ENCODE data around the gene MICU1.
"Not testable (repeated sequence)": the region's sequence is repeated elsewhere in the genome, so short reads cannot be mapped to it uniquely, and the experiment has no call there.

Gene MICU1

GRCh38 chr10:72328045-72328828 is 297.6 kb downstream of the MICU1 start:
- no peak for DNase-seq (ENCODE audit: low read depth in 3 of 3)

- DNase-seq (ENCODE audit: low read depth in 3 of 3), result not testable (repeated sequence)
These were observed 298.9 kb downstream of the MICU1 start for GRCh38 chr10:72326665-72327603.

- DNase-seq (ENCODE audit: low read depth in 3 of 3), result not testable (repeated sequence)
These were observed 300.4 kb downstream of the MICU1 start for GRCh38 chr10:72325243-72326175.

GRCh38 chr10:72323771-72324191 is 302.1 kb downstream of the MICU1 start:
- no peak for DNase-seq (ENCODE audit: low read depth in 3 of 3)

- no peak for DNase-seq (ENCODE audit: low read depth in 3 of 3)
These were observed 302.6 kb downstream of the MICU1 start for GRCh38 chr10:72323108-72323749.

- DNase-seq (ENCODE audit: low read depth in 3 of 3), result peak in 2 of 3 experiments; percentile 55 to 57
These were observed 303.4 kb downstream of the MICU1 start for GRCh38 chr10:72322280-72323058.

GRCh38 chr10:72322030-72322279 is 303.9 kb downstream of the MICU1 start:
- DNase-seq (ENCODE audit: low read depth in 3 of 3), result no peak

GRCh38 chr10:72321248-72322029 is 304.4 kb downstream of the MICU1 start:
- no peak for DNase-seq (ENCODE audit: low read depth in 3 of 3)

GRCh38 chr10:72320676-72321247 is 305.1 kb downstream of the MICU1 start:
- peak in 2 of 3 experiments; percentile 52 to 53 for DNase-seq (ENCODE audit: low read depth in 3 of 3)

GRCh38 chr10:72319416-72320254 is 306.2 kb downstream of the MICU1 start:
- peak; percentile 75 to 80 (median 79) for DNase-seq (ENCODE audit: low read depth in 3 of 3)

GRCh38 chr10:72318418-72319262 is 307.2 kb downstream of the MICU1 start:
- DNase-seq (ENCODE audit: low read depth in 3 of 3), result no peak
